K562 (cell line): ENCODE measurements around the gene ATP13A1. TPM values are rescaled to one million over a fixed set of nuclear protein-coding genes. Genes with fewer than 3 reads are reported as not detected.

Source experiments
- FOSL1 ChIP-seq: fragments of 200-800 bp; sonication (Bioruptor generic); conservative IDR thresholded peaks from 2 replicates; pipeline ENCODE4 v1.6.1; 2016; ENCODE audit warnings: missing genetic modification characterization, missing compliant biosample characterization
- GABPA ChIP-seq: fragments of 200-800 bp; sonication (Bioruptor generic); conservative IDR thresholded peaks from 2 replicates; pipeline ENCODE4 v1.6.1; 2016; ENCODE audit warnings: low read depth, missing genetic modification characterization, missing compliant biosample characterization
- LARP7 ChIP-seq: fragments of 450-650 bp; IDR thresholded peaks from 2 replicates; pipeline ENCODE4 v1.6.1; 2016
- PRPF4 ChIP-seq: fragments of 200-400 bp; formaldehyde crosslinking; IDR thresholded peaks from one replicate; pipeline ENCODE4 v1.6.1; 2017; ENCODE audit warnings: low read length, low read depth, mild to moderate bottlenecking; ENCODE audit not compliant: insufficient read depth, poor library complexity, severe bottlenecking
- RAD51 ChIP-seq: fragments of 450-650 bp; IDR thresholded peaks from 2 replicates; pipeline ENCODE4 v1.7.1; 2016; ENCODE audit warnings: low read depth, mild to moderate bottlenecking, borderline replicate concordance
- SMAD3 ChIP-seq: fragments of 450-650 bp; formaldehyde crosslinking; conservative IDR thresholded peaks from 2 replicates; pipeline ENCODE4 v1.4.0; 2020; ENCODE audit warnings: mild to moderate bottlenecking
- SP1 ChIP-seq: sonication (generic); formaldehyde crosslinking; IDR thresholded peaks from 2 replicates; pipeline ENCODE4 v1.8.1; 2022; ENCODE audit warnings: mild to moderate bottlenecking, missing genetic modification reagents
- ZNF143 ChIP-seq: sonication (generic); formaldehyde crosslinking; IDR thresholded peaks from 2 replicates; pipeline ENCODE4 v1.9.0; 2022; ENCODE audit warnings: mild to moderate bottlenecking, missing genetic modification reagents
- ZNF263 ChIP-seq: sonication (generic); formaldehyde crosslinking; IDR thresholded peaks from 2 replicates; pipeline ENCODE4 v1.8.0; 2022; ENCODE audit warnings: mild to moderate bottlenecking, missing genetic modification reagents, borderline replicate concordance
- ZNF696 ChIP-seq: fragments of 250-450 bp; sonication (Bioruptor Pico); conservative IDR thresholded peaks from 2 replicates; pipeline ENCODE4 v1.4.0; 2020; ENCODE audit warnings: mild to moderate bottlenecking, moderate library complexity
- polyA plus RNA-seq, 8 experiments: library from polyadenylated mRNA; depleted of rRNA in 4 of 8; stranded (reverse) in 5 of 8; unstranded in 3 of 8; fragments of >200 nt; fragmentation: Nextera tagmentation in 2 of 8; fragmentation: Illumina TruSeq in 1 of 8; extraction: Ambion mirVana in 2 of 8; extraction: Trizol in 1 of 8; gene quantifications; 2 replicates each; pipeline versions ENCODE4 v1.2.1 to v1.2.3, GENCODE V29; 2011 to 2014; ENCODE audit warnings: inconsistent platforms in 1 of 8, missing spikeins in 1 of 8
- total RNA-seq, 7 experiments: library from RNA; depleted of rRNA in 6 of 7; stranded (reverse); fragments of >200 nt in 6 of 7; fragmentation: Illumina TruSeq in 2 of 7; extraction: Trizol in 2 of 7; gene quantifications; 2 replicates each; pipeline versions ENCODE4 v1.2.1 to v1.2.3, GENCODE V29; 2011 to 2021; ENCODE audit warnings: low replicate concordance in 1 of 7
- TF ChIP-seq, protein P1 (sequence below), 2 experiments: fragments of 450-650 bp; conservative IDR thresholded peaks; 2 replicates each; pipeline ENCODE4 v1.6.1; 2017; ENCODE audit warnings: mild to moderate bottlenecking in 2 of 2, moderate library complexity in 2 of 2
- TF ChIP-seq, protein P2 (sequence below): sonication (generic); formaldehyde crosslinking; IDR thresholded peaks from 2 replicates; pipeline ENCODE4 v1.8.1; 2023; ENCODE audit warnings: missing genetic modification reagents, mild to moderate bottlenecking, borderline replicate concordance
- TF ChIP-seq, protein P3 (sequence below): fragments of 150-350 bp; IDR thresholded peaks from 2 replicates; pipeline ENCODE4 v1.6.1; 2014; ENCODE audit warnings: low read depth, mild to moderate bottlenecking, low read length, borderline replicate concordance
- TF ChIP-seq, protein P4 (sequence below): sonication (generic); formaldehyde crosslinking; IDR thresholded peaks from 2 replicates; pipeline ENCODE4 v1.8.1; 2023; ENCODE audit warnings: mild to moderate bottlenecking, missing genetic modification reagents

Gene ATP13A1
- total and polyA plus RNA-seq, 9 of the 15 experiments (the other 6 are each of a cell fraction or from before 2014, with no cell fraction given): 0.90 to 83.8 (median 23.1) TPM

DNA sequence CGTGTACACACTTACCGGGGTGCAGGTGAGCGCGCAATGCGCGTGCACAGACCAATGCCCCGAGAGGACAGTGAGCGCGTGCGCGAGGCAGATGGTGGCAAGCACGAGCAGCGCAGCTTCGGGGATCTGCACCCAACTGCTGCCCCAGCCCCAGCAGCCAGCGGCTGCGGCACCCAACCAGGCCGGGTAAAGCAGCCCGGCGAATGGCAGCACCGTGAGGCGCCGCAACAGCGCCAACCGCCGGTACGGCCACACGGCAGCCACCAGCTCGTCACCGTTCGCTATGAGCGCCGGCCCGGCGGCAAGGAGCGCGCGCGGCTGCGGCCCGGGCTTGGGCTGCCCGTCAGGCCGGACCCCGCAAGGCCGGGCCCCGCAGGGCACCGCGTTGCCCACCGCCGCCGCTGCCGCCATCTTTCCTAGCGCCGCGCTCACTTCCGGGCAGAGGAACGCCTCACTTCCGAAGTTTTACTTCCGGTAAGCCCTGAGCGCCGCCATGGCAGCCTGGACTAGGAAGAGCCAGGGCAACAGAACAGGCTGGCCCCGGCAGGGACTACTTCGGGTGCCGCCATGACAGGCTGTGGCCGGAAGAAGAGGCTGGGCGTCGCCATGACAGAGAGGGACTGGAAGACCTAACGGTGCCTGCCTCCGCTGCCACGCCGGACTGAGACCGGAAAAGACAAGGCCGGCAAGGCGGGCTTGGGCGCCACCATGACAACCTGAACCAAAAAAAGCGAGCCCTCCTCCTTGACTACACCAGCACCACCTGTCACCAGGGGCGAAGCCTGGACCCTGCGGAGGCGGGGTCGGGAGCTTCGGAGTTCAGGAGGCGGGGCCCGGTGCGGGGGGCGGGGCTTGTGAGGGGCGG, at the start of gene ATP13A1 (continued):
- TF ChIP-seq PRPF4: no peak
- 0 out of 2 replicates have a peak, but pooled peaks have one; percentile 17 for TF ChIP-seq FOSL1 (tag)
- TF ChIP-seq SMAD3 (CRISPR knock-in tag): peak; percentile 88
- peak; percentile 76 for TF ChIP-seq SP1
- TF ChIP-seq, protein P1, sequence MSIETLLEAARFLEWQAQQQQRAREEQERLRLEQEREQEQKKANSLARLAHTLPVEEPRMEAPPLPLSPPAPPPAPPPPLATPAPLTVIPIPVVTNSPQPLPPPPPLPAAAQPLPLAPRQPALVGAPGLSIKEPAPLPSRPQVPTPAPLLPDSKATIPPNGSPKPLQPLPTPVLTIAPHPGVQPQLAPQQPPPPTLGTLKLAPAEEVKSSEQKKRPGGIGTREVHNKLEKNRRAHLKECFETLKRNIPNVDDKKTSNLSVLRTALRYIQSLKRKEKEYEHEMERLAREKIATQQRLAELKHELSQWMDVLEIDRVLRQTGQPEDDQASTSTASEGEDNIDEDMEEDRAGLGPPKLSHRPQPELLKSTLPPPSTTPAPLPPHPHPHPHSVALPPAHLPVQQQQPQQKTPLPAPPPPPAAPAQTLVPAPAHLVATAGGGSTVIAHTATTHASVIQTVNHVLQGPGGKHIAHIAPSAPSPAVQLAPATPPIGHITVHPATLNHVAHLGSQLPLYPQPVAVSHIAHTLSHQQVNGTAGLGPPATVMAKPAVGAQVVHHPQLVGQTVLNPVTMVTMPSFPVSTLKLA (conservative IDR thresholded peaks at IDR 0.05): peak; percentile 61 to 81; a peak in 3 of 4 replicates
- TF ChIP-seq GABPA (tag): peak; percentile 99
- TF ChIP-seq LARP7: no peak
- no peak for TF ChIP-seq RAD51
- TF ChIP-seq, protein P2, sequence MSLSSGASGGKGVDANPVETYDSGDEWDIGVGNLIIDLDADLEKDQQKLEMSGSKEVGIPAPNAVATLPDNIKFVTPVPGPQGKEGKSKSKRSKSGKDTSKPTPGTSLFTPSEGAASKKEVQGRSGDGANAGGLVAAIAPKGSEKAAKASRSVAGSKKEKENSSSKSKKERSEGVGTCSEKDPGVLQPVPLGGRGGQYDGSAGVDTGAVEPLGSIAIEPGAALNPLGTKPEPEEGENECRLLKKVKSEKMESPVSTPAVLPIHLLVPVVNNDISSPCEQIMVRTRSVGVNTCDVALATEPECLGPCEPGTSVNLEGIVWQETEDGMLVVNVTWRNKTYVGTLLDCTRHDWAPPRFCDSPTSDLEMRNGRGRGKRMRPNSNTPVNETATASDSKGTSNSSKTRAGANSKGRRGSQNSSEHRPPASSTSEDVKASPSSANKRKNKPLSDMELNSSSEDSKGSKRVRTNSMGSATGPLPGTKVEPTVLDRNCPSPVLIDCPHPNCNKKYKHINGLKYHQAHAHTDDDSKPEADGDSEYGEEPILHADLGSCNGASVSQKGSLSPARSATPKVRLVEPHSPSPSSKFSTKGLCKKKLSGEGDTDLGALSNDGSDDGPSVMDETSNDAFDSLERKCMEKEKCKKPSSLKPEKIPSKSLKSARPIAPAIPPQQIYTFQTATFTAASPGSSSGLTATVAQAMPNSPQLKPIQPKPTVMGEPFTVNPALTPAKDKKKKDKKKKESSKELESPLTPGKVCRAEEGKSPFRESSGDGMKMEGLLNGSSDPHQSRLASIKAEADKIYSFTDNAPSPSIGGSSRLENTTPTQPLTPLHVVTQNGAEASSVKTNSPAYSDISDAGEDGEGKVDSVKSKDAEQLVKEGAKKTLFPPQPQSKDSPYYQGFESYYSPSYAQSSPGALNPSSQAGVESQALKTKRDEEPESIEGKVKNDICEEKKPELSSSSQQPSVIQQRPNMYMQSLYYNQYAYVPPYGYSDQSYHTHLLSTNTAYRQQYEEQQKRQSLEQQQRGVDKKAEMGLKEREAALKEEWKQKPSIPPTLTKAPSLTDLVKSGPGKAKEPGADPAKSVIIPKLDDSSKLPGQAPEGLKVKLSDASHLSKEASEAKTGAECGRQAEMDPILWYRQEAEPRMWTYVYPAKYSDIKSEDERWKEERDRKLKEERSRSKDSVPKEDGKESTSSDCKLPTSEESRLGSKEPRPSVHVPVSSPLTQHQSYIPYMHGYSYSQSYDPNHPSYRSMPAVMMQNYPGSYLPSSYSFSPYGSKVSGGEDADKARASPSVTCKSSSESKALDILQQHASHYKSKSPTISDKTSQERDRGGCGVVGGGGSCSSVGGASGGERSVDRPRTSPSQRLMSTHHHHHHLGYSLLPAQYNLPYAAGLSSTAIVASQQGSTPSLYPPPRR (CRISPR knock-in tag): 0 out of 2 replicates have a peak, but pooled peaks have one; percentile 24
- TF ChIP-seq, protein P3, sequence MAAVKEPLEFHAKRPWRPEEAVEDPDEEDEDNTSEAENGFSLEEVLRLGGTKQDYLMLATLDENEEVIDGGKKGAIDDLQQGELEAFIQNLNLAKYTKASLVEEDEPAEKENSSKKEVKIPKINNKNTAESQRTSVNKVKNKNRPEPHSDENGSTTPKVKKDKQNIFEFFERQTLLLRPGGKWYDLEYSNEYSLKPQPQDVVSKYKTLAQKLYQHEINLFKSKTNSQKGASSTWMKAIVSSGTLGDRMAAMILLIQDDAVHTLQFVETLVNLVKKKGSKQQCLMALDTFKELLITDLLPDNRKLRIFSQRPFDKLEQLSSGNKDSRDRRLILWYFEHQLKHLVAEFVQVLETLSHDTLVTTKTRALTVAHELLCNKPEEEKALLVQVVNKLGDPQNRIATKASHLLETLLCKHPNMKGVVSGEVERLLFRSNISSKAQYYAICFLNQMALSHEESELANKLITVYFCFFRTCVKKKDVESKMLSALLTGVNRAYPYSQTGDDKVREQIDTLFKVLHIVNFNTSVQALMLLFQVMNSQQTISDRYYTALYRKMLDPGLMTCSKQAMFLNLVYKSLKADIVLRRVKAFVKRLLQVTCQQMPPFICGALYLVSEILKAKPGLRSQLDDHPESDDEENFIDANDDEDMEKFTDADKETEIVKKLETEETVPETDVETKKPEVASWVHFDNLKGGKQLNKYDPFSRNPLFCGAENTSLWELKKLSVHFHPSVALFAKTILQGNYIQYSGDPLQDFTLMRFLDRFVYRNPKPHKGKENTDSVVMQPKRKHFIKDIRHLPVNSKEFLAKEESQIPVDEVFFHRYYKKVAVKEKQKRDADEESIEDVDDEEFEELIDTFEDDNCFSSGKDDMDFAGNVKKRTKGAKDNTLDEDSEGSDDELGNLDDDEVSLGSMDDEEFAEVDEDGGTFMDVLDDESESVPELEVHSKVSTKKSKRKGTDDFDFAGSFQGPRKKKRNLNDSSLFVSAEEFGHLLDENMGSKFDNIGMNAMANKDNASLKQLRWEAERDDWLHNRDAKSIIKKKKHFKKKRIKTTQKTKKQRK: no peak
- TF ChIP-seq, protein P4, sequence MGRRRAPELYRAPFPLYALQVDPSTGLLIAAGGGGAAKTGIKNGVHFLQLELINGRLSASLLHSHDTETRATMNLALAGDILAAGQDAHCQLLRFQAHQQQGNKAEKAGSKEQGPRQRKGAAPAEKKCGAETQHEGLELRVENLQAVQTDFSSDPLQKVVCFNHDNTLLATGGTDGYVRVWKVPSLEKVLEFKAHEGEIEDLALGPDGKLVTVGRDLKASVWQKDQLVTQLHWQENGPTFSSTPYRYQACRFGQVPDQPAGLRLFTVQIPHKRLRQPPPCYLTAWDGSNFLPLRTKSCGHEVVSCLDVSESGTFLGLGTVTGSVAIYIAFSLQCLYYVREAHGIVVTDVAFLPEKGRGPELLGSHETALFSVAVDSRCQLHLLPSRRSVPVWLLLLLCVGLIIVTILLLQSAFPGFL (CRISPR knock-in tag): no peak
- TF ChIP-seq ZNF263 (CRISPR knock-in tag): no peak
- no peak for TF ChIP-seq ZNF696 (CRISPR knock-in tag)
- no peak for TF ChIP-seq ZNF143
